SK-N-SH (cell line): ENCODE data around the gene RGL1. TPM values are rescaled to one million over a fixed set of nuclear protein-coding genes. Genes with fewer than 3 reads are reported as not detected.

Experiments
- CTCF ChIA-PET: fragments of 300-600, 350-600 bp; formaldehyde crosslinking; extraction: SDS; loops from one replicate; lab custom pipeline; 2021; lab: Yijun Ruan, JAX
- POLR2A ChIA-PET: fragments of 350-600 bp; sonication (Branson Sonifier 250); formaldehyde crosslinking; extraction: SDS; loops from one replicate; lab custom pipeline; 2020; ENCODE audit warnings: antibody characterized with exemption, inconsistent platforms; lab: Yijun Ruan, JAX
- DNase-seq: peaks from one replicate; pipeline ENCODE4 v3.0.0; 2012
- H2AFZ ChIP-seq: fragments of 200-600 bp; sonication (generic); 2 replicates; pipeline ENCODE4 v1.8.1; 2016; ENCODE audit warnings: antibody characterized with exemption, mild to moderate bottlenecking, low read depth
- H3F3A ChIP-seq: fragments of 200-600 bp; sonication (generic); replicated peaks from 2 replicates; pipeline ENCODE3; 2016; ENCODE audit warnings: antibody characterized with exemption, mild to moderate bottlenecking; ENCODE audit not compliant: insufficient read depth
- H3K27ac ChIP-seq, 2 experiments: fragments of 200-500 bp in 1 of 2; fragments of 200-600 bp in 1 of 2; sonication (Bioruptor generic) in 1 of 2; sonication (generic), shearing (Covaris generic) in 1 of 2; 2 replicates each; pipeline versions ENCODE4 v1.5.1 to v1.6.1; 2014 to 2016; ENCODE audit warnings: low read depth in 2 of 2, inconsistent platforms in 1 of 2, low read length in 1 of 2, mild to moderate bottlenecking in 1 of 2, mixed read lengths in 1 of 2
- H3K27me3 ChIP-seq: fragments of 200-600 bp; sonication (generic), shearing (Covaris generic); 2 replicates; pipeline ENCODE4 v1.6.1; 2016; ENCODE audit warnings: mixed run types; ENCODE audit not compliant: insufficient read depth
- H3K36me3 ChIP-seq, 2 experiments: fragments of 200-500 bp in 1 of 2; fragments of 200-600 bp in 1 of 2; sonication (Bioruptor generic) in 1 of 2; sonication (generic) in 1 of 2; replicated peaks in 1 of 2; 2 replicates each; pipeline versions ENCODE3 to v1.5.1; 2014 to 2016; ENCODE audit warnings: low read length in 1 of 2, mild to moderate bottlenecking in 1 of 2; ENCODE audit not compliant: insufficient read depth in 2 of 2, control insufficient read depth in 1 of 2
- H3K4me1 ChIP-seq, 2 experiments: fragments of 200-500 bp in 1 of 2; fragments of 200-600 bp in 1 of 2; sonication (Bioruptor generic) in 1 of 2; sonication (generic), shearing (Covaris generic) in 1 of 2; 2 replicates each; pipeline versions ENCODE4 v1.5.1 to v1.6.1; 2014 to 2016; ENCODE audit warnings: low read depth in 1 of 2, low read length in 1 of 2, mixed run types in 1 of 2; ENCODE audit not compliant: insufficient read depth in 2 of 2, control insufficient read depth in 1 of 2
- H3K4me2 ChIP-seq: fragments of 200-600 bp; sonication (generic), shearing (Covaris generic); 2 replicates; pipeline ENCODE4 v1.6.1; 2017; ENCODE audit warnings: mixed run types
- H3K4me3 ChIP-seq, 2 experiments: fragments of 200-500 bp in 1 of 2; fragments of 200-600 bp in 1 of 2; sonication (Bioruptor generic) in 1 of 2; sonication (generic), shearing (Covaris generic) in 1 of 2; 2 replicates each; pipeline versions ENCODE4 v1.5.1 to v1.8.1; 2014 to 2016; ENCODE audit warnings: low read depth in 2 of 2, inconsistent platforms in 1 of 2, low read length in 1 of 2, mild to moderate bottlenecking in 1 of 2, mixed read lengths in 1 of 2, moderate library complexity in 1 of 2
- H3K79me2 ChIP-seq: fragments of 200-600 bp; sonication (generic); 2 replicates; pipeline ENCODE4 v1.8.1; 2017; ENCODE audit warnings: mild to moderate bottlenecking; ENCODE audit not compliant: insufficient read depth
- H3K9ac ChIP-seq: fragments of 200-600 bp; sonication (generic); 2 replicates; pipeline ENCODE4 v1.6.1; 2017; ENCODE audit warnings: mixed run types
- H3K9me2 ChIP-seq: fragments of 200-600 bp; sonication (generic); 2 replicates; pipeline ENCODE4 v1.6.1; 2017; ENCODE audit warnings: mixed run types
- H3K9me3 ChIP-seq: fragments of 200-600 bp; sonication (generic); 2 replicates; pipeline ENCODE4 v1.6.1; 2017; ENCODE audit warnings: mixed run types, mild to moderate bottlenecking, moderate library complexity
- H4K20me1 ChIP-seq: fragments of 200-600 bp; sonication (generic); 2 replicates; pipeline ENCODE4 v1.6.1; 2017; ENCODE audit warnings: mild to moderate bottlenecking, mixed run types; ENCODE audit not compliant: insufficient read depth
- FOXJ3 ChIP-seq: sonication (generic); formaldehyde crosslinking; IDR thresholded peaks from 2 replicates; pipeline ENCODE4 v1.5.1; 2020; ENCODE audit warnings: mild to moderate bottlenecking, missing genetic modification reagents
- GABPA ChIP-seq: IDR thresholded peaks from 2 replicates; pipeline ENCODE4 v1.4.0; 2012; ENCODE audit warnings: low read depth, mild to moderate bottlenecking
- JUND ChIP-seq: IDR thresholded peaks from 2 replicates; pipeline ENCODE4 v1.4.0; 2012
- NFIC ChIP-seq: IDR thresholded peaks from 2 replicates; pipeline ENCODE4 v1.4.0; 2012; ENCODE audit warnings: borderline replicate concordance
- POLR2AphosphoS5 ChIP-seq: IDR thresholded peaks from 2 replicates; pipeline ENCODE4 v1.6.1; 2012; ENCODE audit warnings: low read depth, low read length
- RAD21 ChIP-seq: IDR thresholded peaks from 2 replicates; pipeline ENCODE4 v1.6.1; 2012; ENCODE audit warnings: mild to moderate bottlenecking, low read length
- RFX5 ChIP-seq: IDR thresholded peaks from 2 replicates; pipeline ENCODE4 v1.6.1; 2012; ENCODE audit warnings: mild to moderate bottlenecking, improper control_type of control experiment, low read length
- RXRA ChIP-seq: IDR thresholded peaks from 2 replicates; pipeline ENCODE4 v1.4.0; 2012; ENCODE audit warnings: low read depth, mild to moderate bottlenecking, borderline replicate concordance
- SIN3A ChIP-seq: IDR thresholded peaks from 2 replicates; pipeline ENCODE4 v1.6.1; 2012; ENCODE audit warnings: low read depth, mild to moderate bottlenecking, low read length, moderate library complexity, borderline replicate concordance
- SMC3 ChIP-seq: IDR thresholded peaks from 2 replicates; pipeline ENCODE4 v1.6.1; 2012; ENCODE audit warnings: low read depth, low read length, improper control_type of control experiment
- TCF12 ChIP-seq: IDR thresholded peaks from 2 replicates; pipeline ENCODE4 v1.4.0; 2012
- TEAD4 ChIP-seq: IDR thresholded peaks from 2 replicates; pipeline ENCODE4 v1.4.0; 2012; ENCODE audit warnings: mild to moderate bottlenecking, borderline replicate concordance; ENCODE audit not compliant: insufficient read depth
- WGBS: methylation state at CpG from one replicate; pipeline ENCODE4 v1.1.6; 2017; ENCODE audit warnings: low lambda C conversion rate; 5-methylcytosine and 5-hydroxymethylcytosine counted together
- polyA plus RNA-seq, 3 experiments: library from polyadenylated mRNA; depleted of rRNA; stranded (reverse); fragments of >200 nt; gene quantifications; 2 replicates each; pipeline ENCODE4 v1.2.3, GENCODE V29; 2012

Gene RGL1
- polyA plus RNA-seq, 1 of the 3 experiments (the other 2 are of a cell fraction), result 8.3 TPM

GRCh38 chr1:183819059-183819458 lies 14.1 kb downstream of the RGL1 start:
- no peak overlapping the region for H3K27ac ChIP-seq
- ChIA-PET POLR2A (no interaction called here), CTCF (no interaction called here)
- H3K4me3 ChIP-seq, result no peak overlapping the region
- no peaks in the 10 kb centered on the region for H3K9me3 ChIP-seq
- H3K4me1 ChIP-seq, result peaks cover 17 to 24% of the 10 kb centered on the region in 2 experiments
- H3K79me2 ChIP-seq, result 0 out of 2 replicates have a peak, but pooled peaks cover 7% of the 10 kb centered on the region
- no peaks in the 10 kb centered on the region for H3K27me3 ChIP-seq
- no peak overlapping the region for H3K4me2 ChIP-seq
- no peak overlapping the region for H3K9ac ChIP-seq
- no peaks in the 10 kb centered on the region for H3K36me3 ChIP-seq
- no peak overlapping the region for H2AFZ ChIP-seq
- WGBS, result 95% methylated on average over 1 of the region's 1 CpG
- H3K9me2 ChIP-seq, result no peaks in the 10 kb centered on the region
- DNase-seq, result no peak
- H3F3A ChIP-seq, result peaks cover 20% of the 10 kb centered on the region
- TF ChIP-seq FOXJ3 (CRISPR knock-in tag) (no peak), RXRA (no peak), TEAD4 (no peak), SMC3 (no peak), SIN3A (no peak), RFX5 (no peak), GABPA (no peak), NFIC (no peak)
- TF ChIP-seq, all 33 proteins: peak for 0
- H4K20me1 ChIP-seq, result no peaks in the 10 kb centered on the region

GRCh38 chr1:183821309-183821888 lies 16.5 kb downstream of the RGL1 start:
- WGBS, result 100% methylated on average over 1 of the region's 1 CpG
- no peaks in the 10 kb centered on the region for H3K9me3 ChIP-seq
- CTCF ChIA-PET, result no interaction called here
- H3K27me3 ChIP-seq, result no peaks in the 10 kb centered on the region
- H3F3A ChIP-seq, result peaks cover 20% of the 10 kb centered on the region
- H3K79me2 ChIP-seq, result 0 out of 2 replicates have a peak, but pooled peaks cover 15% of the 10 kb centered on the region
- H3K4me1 ChIP-seq, result peaks cover 17 to 24% of the 10 kb centered on the region in 2 experiments
- no peak for TF ChIP-seq RAD21
- TF ChIP-seq JUND, result no peak
- no peak for TF ChIP-seq TCF12
- TF ChIP-seq POLR2AphosphoS5, result no peak
- TF ChIP-seq, all 33 proteins: peak for 0
- Histone ChIP-seq H3K4me3 (peak overlapping the region in 1 of 2 experiments; percentile 16; a peak in 1 of 4 replicates), H3K4me2 (peak overlapping the region; percentile 47; the same call in 1 of the 2 replicates), H3K36me3 (no peaks in the 10 kb centered on the region), H3K9me2 (no peaks in the 10 kb centered on the region), H3K9ac (no peak overlapping the region; the same call in 1 of the 2 replicates), H3K27ac (peak overlapping the region; percentile 79 to 95), H4K20me1 (no peaks in the 10 kb centered on the region), H2AFZ (peak overlapping the region; percentile 3; the same call in 1 of the 2 replicates)
- POLR2A ChIA-PET, result no interaction called here
- DNase-seq, result no peak
